Suprapubic skin (tissue), 4 donors: ENCODE results near the gene PACS1. TPM values are rescaled to one million over a fixed set of nuclear protein-coding genes. Genes with fewer than 3 reads are reported as not detected.
"Not testable (repeated sequence)": the region's sequence is repeated elsewhere in the genome, so short reads cannot be mapped to it uniquely, and the experiment has no call there.

Experiments used
- DNase-seq, 2 donors: peaks; one replicate each; pipeline ENCODE4 v3.0.0-alpha.2; 2019; ENCODE audit warnings: low spot score in 2 of 2
- H3K27ac ChIP-seq: fragments of 200-600 bp; sonication (generic); one replicate; pipeline ENCODE4 v1.5.1; 2019
- H3K27me3 ChIP-seq: fragments of 200-600 bp; sonication (generic); one replicate; pipeline ENCODE4 v1.5.1; 2019
- H3K36me3 ChIP-seq: fragments of 200-600 bp; sonication (generic); one replicate; pipeline ENCODE4 v1.5.1; 2019
- H3K4me1 ChIP-seq: fragments of 200-600 bp; sonication (generic); one replicate; pipeline ENCODE4 v1.5.1; 2019
- H3K4me3 ChIP-seq: fragments of 200-600 bp; sonication (generic); one replicate; pipeline ENCODE4 v1.5.1; 2019; ENCODE audit warnings: mild to moderate bottlenecking
- H3K9me3 ChIP-seq: fragments of 200-600 bp; sonication (generic); one replicate; pipeline ENCODE4 v1.5.1; 2019
- EP300 ChIP-seq: sonication (generic); formaldehyde crosslinking; IDR thresholded peaks from one replicate; pipeline ENCODE4 v1.6.1; 2017; ENCODE audit warnings: antibody characterized with exemption
- POLR2A ChIP-seq, 2 donors: fragments of 450-650 bp; IDR thresholded peaks; one replicate each; pipeline ENCODE4 v1.6.1; 2017; ENCODE audit warnings: antibody characterized with exemption in 2 of 2, mild to moderate bottlenecking in 2 of 2, moderate library complexity in 2 of 2
- POLR2AphosphoS5 ChIP-seq, 3 donors: sonication (generic); formaldehyde crosslinking; IDR thresholded peaks; one replicate each; pipeline ENCODE4 v1.6.1; 2017; ENCODE audit warnings: antibody characterized with exemption in 3 of 3
- WGBS: methylation state at CpG from one replicate; pipeline ENCODE4 v1.1.5; 2018; 5-methylcytosine and 5-hydroxymethylcytosine counted together
- total RNA-seq, 4 donors: library from RNA; depleted of rRNA; stranded (reverse); fragments of >200 nt; gene quantifications; one replicate each; pipeline ENCODE4 v1.1.0, GENCODE V29; 2016
- TF ChIP-seq, protein P1 (sequence below), 2 donors: fragments of 200-600 bp in 1 of 2; fragments of 450-650 bp in 1 of 2; sonication (generic) in 1 of 2; IDR thresholded peaks; one replicate each; pipeline ENCODE4 v1.5.1; 2016 to 2019; ENCODE audit warnings: antibody characterized with exemption in 2 of 2, mild to moderate bottlenecking in 1 of 2, moderate library complexity in 1 of 2

PACS1 gene
- total RNA-seq, 4 donors from 2014 or later = 30.5 to 78.6 (median 41.8) TPM

DNA sequence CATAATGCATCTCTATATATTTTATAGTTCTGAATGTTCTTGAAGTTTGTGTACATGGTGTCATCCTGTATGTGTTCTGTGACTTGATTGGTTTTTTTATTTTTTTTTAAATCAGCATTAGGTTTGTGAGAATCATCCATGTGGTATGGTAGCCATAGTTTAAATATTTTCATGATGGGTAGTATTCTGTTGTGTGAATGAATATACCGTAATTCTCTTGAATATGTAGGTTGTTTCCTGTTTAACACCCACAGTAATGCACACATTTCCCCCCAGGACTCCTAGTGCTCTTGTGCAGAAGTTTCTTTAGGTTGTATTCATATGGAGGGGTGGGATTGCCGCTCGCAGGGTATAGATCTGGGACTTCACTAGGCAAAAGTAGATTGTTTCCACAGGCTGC is 2.0 kb downstream of the PACS1 start:
- no peak overlapping the region for H3K27ac ChIP-seq

DNA sequence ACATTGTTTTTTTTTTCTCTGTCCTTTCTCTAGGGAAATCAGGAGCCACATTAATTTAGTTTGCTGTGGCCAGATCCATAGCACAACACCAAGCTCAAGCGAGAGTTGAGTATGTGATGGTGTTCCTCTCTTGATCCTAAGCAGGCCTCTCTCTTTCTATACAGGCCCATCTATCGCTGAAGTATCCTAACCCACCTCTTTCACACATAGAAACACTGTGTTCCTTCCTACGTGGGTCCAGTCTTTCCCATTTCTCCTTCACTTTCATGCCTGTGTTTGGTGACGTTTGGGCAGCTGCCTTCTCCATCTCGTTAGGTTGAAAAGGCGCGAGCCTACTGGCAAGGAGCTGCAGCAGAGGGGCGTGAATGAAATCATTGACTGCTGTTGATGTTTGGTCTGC is 2.4 kb downstream of the PACS1 start:
- Histone ChIP-seq H3K27me3 (no peaks in the 10 kb centered on the region), H3K4me3 (no peak overlapping the region), H3K4me1 (peaks cover 42% of the 10 kb centered on the region), H3K9me3 (no peaks in the 10 kb centered on the region), H3K36me3 (peaks cover 7% of the 10 kb centered on the region), H3K27ac (no peak overlapping the region)
- DNase-seq = no peak
- 75% methylated on average over 8 of the region's 8 CpGs for WGBS
- TF ChIP-seq POLR2AphosphoS5 (IDR thresholded peaks at IDR 0.05) (no peak), EP300 (no peak), POLR2A (IDR thresholded peaks at IDR 0.05) (no peak)
- TF ChIP-seq, protein P1, sequence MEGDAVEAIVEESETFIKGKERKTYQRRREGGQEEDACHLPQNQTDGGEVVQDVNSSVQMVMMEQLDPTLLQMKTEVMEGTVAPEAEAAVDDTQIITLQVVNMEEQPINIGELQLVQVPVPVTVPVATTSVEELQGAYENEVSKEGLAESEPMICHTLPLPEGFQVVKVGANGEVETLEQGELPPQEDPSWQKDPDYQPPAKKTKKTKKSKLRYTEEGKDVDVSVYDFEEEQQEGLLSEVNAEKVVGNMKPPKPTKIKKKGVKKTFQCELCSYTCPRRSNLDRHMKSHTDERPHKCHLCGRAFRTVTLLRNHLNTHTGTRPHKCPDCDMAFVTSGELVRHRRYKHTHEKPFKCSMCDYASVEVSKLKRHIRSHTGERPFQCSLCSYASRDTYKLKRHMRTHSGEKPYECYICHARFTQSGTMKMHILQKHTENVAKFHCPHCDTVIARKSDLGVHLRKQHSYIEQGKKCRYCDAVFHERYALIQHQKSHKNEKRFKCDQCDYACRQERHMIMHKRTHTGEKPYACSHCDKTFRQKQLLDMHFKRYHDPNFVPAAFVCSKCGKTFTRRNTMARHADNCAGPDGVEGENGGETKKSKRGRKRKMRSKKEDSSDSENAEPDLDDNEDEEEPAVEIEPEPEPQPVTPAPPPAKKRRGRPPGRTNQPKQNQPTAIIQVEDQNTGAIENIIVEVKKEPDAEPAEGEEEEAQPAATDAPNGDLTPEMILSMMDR (IDR thresholded peaks at IDR 0.05) = no peak

More for the DNA sequence above, 2.0 kb downstream of the PACS1 start:
- H3K27me3 ChIP-seq = no peaks in the 10 kb centered on the region
- WGBS = 85% methylated on average over 3 of the region's 3 CpGs
- H3K4me3 ChIP-seq = no peak overlapping the region
- H3K36me3 ChIP-seq = peaks cover 11% of the 10 kb centered on the region
- no peak for TF ChIP-seq POLR2A (IDR thresholded peaks at IDR 0.05)
- TF ChIP-seq, protein P1 (IDR thresholded peaks at IDR 0.05) = no peak
- no peak for TF ChIP-seq EP300
- no peak for TF ChIP-seq POLR2AphosphoS5 (IDR thresholded peaks at IDR 0.05)
- DNase-seq = no peak
- no peaks in the 10 kb centered on the region for H3K9me3 ChIP-seq
- H3K4me1 ChIP-seq = peaks cover 43% of the 10 kb centered on the region

DNA sequence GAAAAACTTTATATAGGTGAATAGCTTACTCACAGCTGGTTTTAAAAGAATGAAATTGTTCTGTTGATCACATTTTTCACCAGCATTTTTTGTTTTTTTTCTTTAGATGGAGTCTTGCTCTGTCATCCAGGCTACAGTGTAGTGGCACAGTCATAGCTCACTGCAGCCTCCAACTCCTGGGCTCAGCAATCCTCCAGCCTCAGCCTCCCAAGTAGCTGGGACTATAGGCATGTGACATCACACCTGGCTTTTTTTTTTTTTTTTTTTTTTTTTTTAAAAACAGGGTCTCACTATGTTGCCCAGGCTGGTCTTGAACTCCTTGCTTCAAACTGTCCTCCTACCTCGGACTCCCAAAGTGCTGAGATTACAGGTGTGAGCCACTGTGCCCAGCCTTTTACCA is 3.6 kb downstream of the PACS1 start:
- WGBS = 83% methylated on average over 1 of the region's 1 CpG
- no peak overlapping the region for H3K27ac ChIP-seq
- H3K4me1 ChIP-seq = peaks cover 31% of the 10 kb centered on the region
- H3K4me3 ChIP-seq = no peak overlapping the region
- H3K36me3 ChIP-seq = no peaks in the 10 kb centered on the region
- no peak for TF ChIP-seq POLR2A (IDR thresholded peaks at IDR 0.05)
- no peak for DNase-seq
- H3K27me3 ChIP-seq = no peaks in the 10 kb centered on the region
- no peaks in the 10 kb centered on the region for H3K9me3 ChIP-seq

DNA sequence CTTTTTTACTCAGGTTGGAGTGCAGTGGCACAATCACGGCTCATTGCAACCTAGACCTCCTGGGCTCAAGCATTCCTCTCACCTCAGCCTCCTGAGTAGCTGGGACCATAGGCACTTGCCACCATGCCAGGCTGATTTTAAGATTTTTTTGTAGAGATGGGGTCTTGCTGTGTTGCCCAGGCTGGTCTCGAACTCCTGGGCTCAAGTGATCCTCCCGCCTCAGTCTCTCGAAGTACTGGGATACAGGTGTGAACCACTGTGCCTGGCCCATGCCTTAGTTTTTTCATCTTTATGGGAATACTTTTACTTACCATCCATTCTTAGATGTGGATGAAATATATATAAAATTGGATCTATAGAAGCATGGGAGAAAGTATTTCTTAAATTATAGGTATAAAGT is 5.2 kb downstream of the PACS1 start:
- Histone ChIP-seq H3K27ac (no peak overlapping the region), H3K4me1 (peaks cover 22% of the 10 kb centered on the region), H3K4me3 (no peak overlapping the region), H3K27me3 (no peaks in the 10 kb centered on the region), H3K36me3 (no peaks in the 10 kb centered on the region), H3K9me3 (no peaks in the 10 kb centered on the region)
- no peak for DNase-seq
- TF ChIP-seq POLR2A (IDR thresholded peaks at IDR 0.05) (no peak), EP300 (no peak), POLR2AphosphoS5 (IDR thresholded peaks at IDR 0.05) (no peak)
- TF ChIP-seq, protein P1 (IDR thresholded peaks at IDR 0.05) = no peak
- 97% methylated on average over 4 of the region's 4 CpGs for WGBS

DNA sequence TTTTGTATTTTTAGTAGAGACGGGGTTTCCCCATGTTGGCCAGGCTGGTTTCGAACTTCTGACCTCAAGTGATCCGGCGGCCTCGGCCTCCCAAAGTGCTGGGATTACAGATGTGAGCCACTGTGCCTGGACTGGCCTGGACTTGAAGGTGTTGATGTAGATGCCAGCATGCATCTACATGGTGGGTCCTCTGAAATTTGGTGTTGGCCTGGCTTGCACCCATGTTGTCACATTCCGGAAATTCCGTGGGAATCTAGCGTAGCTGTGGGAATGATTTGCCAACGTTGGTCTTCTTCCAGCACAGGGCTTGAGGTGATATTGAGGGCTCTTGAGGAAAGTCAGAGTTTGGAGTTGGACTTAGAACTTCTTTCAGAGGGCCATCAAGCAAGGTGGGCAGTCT is 6.5 kb downstream of the PACS1 start:
- H3K9me3 ChIP-seq = no peaks in the 10 kb centered on the region
- peaks cover 28% of the 10 kb centered on the region for H3K4me1 ChIP-seq
- TF ChIP-seq POLR2AphosphoS5 (IDR thresholded peaks at IDR 0.05) (no peak), POLR2A (IDR thresholded peaks at IDR 0.05) (no peak), EP300 (no peak)
- TF ChIP-seq, protein P1 (IDR thresholded peaks at IDR 0.05) = no peak
- H3K36me3 ChIP-seq = no peaks in the 10 kb centered on the region
- H3K4me3 ChIP-seq = no peak overlapping the region
- DNase-seq = no peak
- 52% methylated on average over 9 of the region's 9 CpGs for WGBS
- H3K27me3 ChIP-seq = no peaks in the 10 kb centered on the region
- H3K27ac ChIP-seq = no peak overlapping the region

DNA sequence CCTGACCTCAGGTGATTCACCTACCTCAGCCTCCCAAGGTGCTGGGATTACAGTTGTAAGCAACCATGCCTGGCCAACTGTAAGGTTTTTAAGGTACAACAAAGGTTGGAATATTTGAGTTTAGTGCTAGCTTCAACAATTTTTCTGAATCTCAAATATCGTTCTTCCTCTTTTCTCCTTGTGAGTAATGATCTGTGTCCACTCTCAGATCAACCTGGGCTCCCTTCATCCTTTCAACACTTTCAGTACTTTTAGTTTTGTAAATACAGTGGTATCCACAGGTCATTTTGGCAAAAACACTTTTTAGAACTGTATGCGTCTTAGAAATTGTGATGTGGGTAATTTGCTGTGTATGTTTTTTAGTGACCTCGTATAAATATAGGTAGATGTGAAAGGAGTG is 7.9 kb downstream of the PACS1 start:
- Histone ChIP-seq H3K9me3 (no peaks in the 10 kb centered on the region), H3K36me3 (no peaks in the 10 kb centered on the region), H3K27ac (no peak overlapping the region), H3K4me3 (no peak overlapping the region), H3K27me3 (no peaks in the 10 kb centered on the region), H3K4me1 (peaks cover 37% of the 10 kb centered on the region)
- no peak for DNase-seq
- TF ChIP-seq POLR2A (IDR thresholded peaks at IDR 0.05) (no peak), POLR2AphosphoS5 (IDR thresholded peaks at IDR 0.05) (no peak), EP300 (no peak)
- TF ChIP-seq, protein P1 (IDR thresholded peaks at IDR 0.05) = no peak
- 92% methylated on average over 3 of the region's 3 CpGs for WGBS

DNA sequence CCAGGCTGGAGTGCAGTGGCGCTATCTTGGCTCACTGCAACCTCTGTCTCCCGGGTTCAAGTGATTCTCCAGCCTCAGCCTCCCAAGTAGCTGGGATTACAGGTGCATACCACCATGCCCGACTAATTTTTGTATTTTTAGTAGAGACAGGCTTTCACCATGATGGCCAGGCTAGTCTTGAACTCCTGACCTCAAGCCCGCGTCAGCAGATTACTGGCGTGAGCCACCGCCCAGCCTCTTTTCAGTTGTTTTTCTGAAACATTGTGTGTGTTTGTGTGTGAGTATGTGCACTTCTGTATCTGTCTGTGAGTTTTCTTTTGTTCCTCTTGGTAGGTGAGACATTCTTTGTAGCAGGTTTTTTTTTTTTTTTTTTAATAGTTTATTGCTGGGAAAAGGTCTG is 8.9 kb downstream of the PACS1 start:
- DNase-seq, H3K9me3 ChIP-seq, H3K27ac ChIP-seq, H3K36me3 ChIP-seq, H3K4me3 ChIP-seq, H3K27me3 ChIP-seq: not testable (repeated sequence)
- 88% methylated on average over 7 of the region's 7 CpGs for WGBS
- peaks cover 47% of the 10 kb centered on the region for H3K4me1 ChIP-seq
